ENCODE measurements around the gene UNC5B. TPM values are rescaled to one million over a fixed set of nuclear protein-coding genes. Genes with fewer than 3 reads are reported as not detected.

The UNC5B gene
- total RNA-seq, 1 experiment from 2014 or later, result 9.9 TPM

- CTCF ChIA-PET, result no interaction called here
- TF ChIP-seq CTCF (conservative IDR thresholded peaks at IDR 0.05; ENCODE audit: low read depth, low read length), result no peak
- TF ChIP-seq EZH2 (IDR thresholded peaks at IDR 0.05; ENCODE audit: borderline replicate concordance, low read depth, low read length, poor library complexity, severe bottlenecking), result no peak
- Histone ChIP-seq H3K4me1 (ENCODE audit: insufficient read depth, low read length, poor library complexity, severe bottlenecking) (peaks cover 46% of the 10 kb centered on the region), H3K9me3 (ENCODE audit: low read depth, low read length, poor library complexity, severe bottlenecking) (no peaks in the 10 kb centered on the region), H3K4me3 (ENCODE audit: low read depth, low read length, poor library complexity, severe bottlenecking) (no peak overlapping the region), H3K27ac (ENCODE audit: low read depth, low read length, poor library complexity, severe bottlenecking) (peak overlapping the region; percentile 49), H3K27me3 (replicated peaks; ENCODE audit: insufficient read depth, low read depth, low read length, poor library complexity) (no peaks in the 10 kb centered on the region), H3K36me3 (ENCODE audit: insufficient read depth, low read length, poor library complexity, severe bottlenecking) (no peaks in the 10 kb centered on the region)
- no TSS peak for BruUV-seq (replicated peaks)
- DNase-seq (ENCODE audit: low spot score), result no peak
- intact Hi-C loops (cut with micrococcal nuclease; ENCODE audit: unreplicated experiment), result no loop called here
- POLR2A ChIA-PET (ENCODE audit: low non-redundant PET), result no interaction called here
These were observed 31.5 kb downstream of the UNC5B start for GRCh38 chr10:71243756-71244395.

- H3K9me3 ChIP-seq (ENCODE audit: low read depth, low read length, poor library complexity, severe bottlenecking), result no peaks in the 10 kb centered on the region
- H3K36me3 ChIP-seq (ENCODE audit: insufficient read depth, low read length, poor library complexity, severe bottlenecking), result no peaks in the 10 kb centered on the region
- DNase-seq (ENCODE audit: low spot score), result peak; percentile 57
- intact Hi-C loops (cut with micrococcal nuclease; ENCODE audit: unreplicated experiment), result no loop called here
- ChIA-PET POLR2A (ENCODE audit: low non-redundant PET) (no interaction called here), CTCF (no interaction called here)
- TF ChIP-seq CTCF (conservative IDR thresholded peaks at IDR 0.05; ENCODE audit: low read depth, low read length) (no peak), EZH2 (IDR thresholded peaks at IDR 0.05; ENCODE audit: borderline replicate concordance, low read depth, low read length, poor library complexity, severe bottlenecking) (no peak)
- H3K27me3 ChIP-seq (replicated peaks; ENCODE audit: insufficient read depth, low read depth, low read length, poor library complexity), result no peaks in the 10 kb centered on the region
- peak overlapping the region; percentile 49 for H3K27ac ChIP-seq (ENCODE audit: low read depth, low read length, poor library complexity, severe bottlenecking)
- BruUV-seq (replicated peaks), result no TSS peak
- no peak overlapping the region for H3K4me3 ChIP-seq (ENCODE audit: low read depth, low read length, poor library complexity, severe bottlenecking)
- peaks cover 46% of the 10 kb centered on the region for H3K4me1 ChIP-seq (ENCODE audit: insufficient read depth, low read length, poor library complexity, severe bottlenecking)
These were observed 32.4 kb downstream of the UNC5B start for GRCh38 chr10:71244431-71245419.

GRCh38 chr10:71245420-71246325 lies 33.3 kb downstream of the UNC5B start:
- ChIA-PET POLR2A (ENCODE audit: low non-redundant PET) (no interaction called here), CTCF (no interaction called here)
- intact Hi-C loops (cut with micrococcal nuclease; ENCODE audit: unreplicated experiment), result no loop called here
- no peak for DNase-seq (ENCODE audit: low spot score)
- H3K27me3 ChIP-seq (replicated peaks; ENCODE audit: insufficient read depth, low read depth, low read length, poor library complexity), result no peaks in the 10 kb centered on the region
- TF ChIP-seq CTCF (conservative IDR thresholded peaks at IDR 0.05; ENCODE audit: low read depth, low read length) (no peak), EZH2 (IDR thresholded peaks at IDR 0.05; ENCODE audit: borderline replicate concordance, low read depth, low read length, poor library complexity, severe bottlenecking) (no peak)
- peaks cover 53% of the 10 kb centered on the region for H3K4me1 ChIP-seq (ENCODE audit: insufficient read depth, low read length, poor library complexity, severe bottlenecking)
- BruUV-seq (replicated peaks), result no TSS peak
- H3K4me3 ChIP-seq (ENCODE audit: low read depth, low read length, poor library complexity, severe bottlenecking), result no peak overlapping the region
- H3K9me3 ChIP-seq (ENCODE audit: low read depth, low read length, poor library complexity, severe bottlenecking), result no peaks in the 10 kb centered on the region
- peak overlapping the region; percentile 33 for H3K27ac ChIP-seq (ENCODE audit: low read depth, low read length, poor library complexity, severe bottlenecking)
- no peaks in the 10 kb centered on the region for H3K36me3 ChIP-seq (ENCODE audit: insufficient read depth, low read length, poor library complexity, severe bottlenecking)

All from A673 (cell line).